ENCODE data around the gene MRAS. TPM values are rescaled to one million over a fixed set of nuclear protein-coding genes. Genes with fewer than 3 reads are reported as not detected.

MRAS gene
- total and polyA plus RNA-seq, 2 of the 13 experiments (the other 11 are each of a cell fraction or from before 2014, with no cell fraction given) = 8.8 to 36.2 TPM

GRCh38 chr3:138329127-138329983 lies 19.0 kb upstream of the MRAS start, which contains the start of gene NME9 (continued):
- TF ChIP-seq BCLAF1 (IDR thresholded peaks at IDR 0.05) (no peak), ARNT (IDR thresholded peaks at IDR 0.05) (no peak), AGO1 (IDR thresholded peaks at IDR 0.05; ENCODE audit: low read depth, low read length, poor library complexity, severe bottlenecking) (no peak), TBX3 (IDR thresholded peaks at IDR 0.05; ENCODE audit: borderline replicate concordance) (no peak), MAFK (conservative IDR thresholded peaks at IDR 0.05 in 1 of 2, IDR thresholded peaks at IDR 0.05 in 1 of 2; ENCODE audit: low read length in 2 of 2) (no peak), KLF11 (CRISPR knock-in tag; IDR thresholded peaks at IDR 0.05) (no peak), ZSCAN9 (CRISPR knock-in tag; IDR thresholded peaks at IDR 0.05; ENCODE audit: borderline replicate concordance) (no peak), NONO (IDR thresholded peaks at IDR 0.05) (no peak), NONO (CRISPR knock-in tag; conservative IDR thresholded peaks at IDR 0.05) (no peak), FOXA3 (CRISPR knock-in tag; IDR thresholded peaks at IDR 0.05) (no peak), EZH2 (conservative IDR thresholded peaks at IDR 0.05; ENCODE audit: low read depth, low read length) (no peak), ZNF766 (CRISPR knock-in tag; IDR thresholded peaks at IDR 0.05; ENCODE audit: borderline replicate concordance) (peak; percentile 71; the same call in 1 of the 2 replicates), ZNF44 (CRISPR knock-in tag; IDR thresholded peaks at IDR 0.05) (no peak), AHDC1 (CRISPR knock-in tag; IDR thresholded peaks at IDR 0.05; ENCODE audit: borderline replicate concordance) (no peak), ZNF572 (CRISPR knock-in tag; IDR thresholded peaks at IDR 0.05) (no peak), ZNF256 (CRISPR knock-in tag; conservative IDR thresholded peaks at IDR 0.05) (no peak), MBNL3 (CRISPR knock-in tag; conservative IDR thresholded peaks at IDR 0.05) (no peak), TFAP4 (IDR thresholded peaks at IDR 0.05; ENCODE audit: borderline replicate concordance, low read depth) (no peak)
- TF ChIP-seq, protein P1, sequence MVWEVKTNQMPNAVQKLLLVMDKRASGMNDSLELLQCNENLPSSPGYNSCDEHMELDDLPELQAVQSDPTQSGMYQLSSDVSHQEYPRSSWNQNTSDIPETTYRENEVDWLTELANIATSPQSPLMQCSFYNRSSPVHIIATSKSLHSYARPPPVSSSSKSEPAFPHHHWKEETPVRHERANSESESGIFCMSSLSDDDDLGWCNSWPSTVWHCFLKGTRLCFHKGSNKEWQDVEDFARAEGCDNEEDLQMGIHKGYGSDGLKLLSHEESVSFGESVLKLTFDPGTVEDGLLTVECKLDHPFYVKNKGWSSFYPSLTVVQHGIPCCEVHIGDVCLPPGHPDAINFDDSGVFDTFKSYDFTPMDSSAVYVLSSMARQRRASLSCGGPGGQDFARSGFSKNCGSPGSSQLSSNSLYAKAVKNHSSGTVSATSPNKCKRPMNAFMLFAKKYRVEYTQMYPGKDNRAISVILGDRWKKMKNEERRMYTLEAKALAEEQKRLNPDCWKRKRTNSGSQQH (CRISPR knock-in tag; IDR thresholded peaks at IDR 0.05; ENCODE audit: low read depth) = no peak
